Esophagus squamous epithelium (tissue), 5 donors: ENCODE data around the gene INPP5F. TPM values are rescaled to one million over a fixed set of nuclear protein-coding genes. Genes with fewer than 3 reads are reported as not detected.

ENCODE experiments used
- DNase-seq: peaks from one replicate; lab custom pipeline; 2025; lab: John Stamatoyannopoulos, UW
- H3K27ac ChIP-seq, 4 donors: fragments of 200-600 bp; sonication (generic); one replicate each; pipeline ENCODE4 v1.5.1; 2016 to 2019; ENCODE audit warnings: mild to moderate bottlenecking in 1 of 4
- H3K27me3 ChIP-seq, 4 donors: fragments of 200-600 bp; sonication (generic); 1 replicate in 3 of 4; 2 replicates in 1 of 4; pipeline versions ENCODE4 v1.5.1 to v1.6.0; 2017 to 2021; ENCODE audit warnings: antibody characterized with exemption in 1 of 4
- H3K36me3 ChIP-seq, 3 donors: fragments of 200-600 bp; sonication (generic); one replicate each; pipeline ENCODE4 v1.5.1; 2016 to 2019
- H3K4me1 ChIP-seq, 3 donors: fragments of 200-600 bp; sonication (generic); one replicate each; pipeline ENCODE4 v1.5.1; 2017 to 2019
- H3K4me3 ChIP-seq, 4 donors: fragments of 200-600 bp; sonication (generic); 1 replicate in 3 of 4; 2 replicates in 1 of 4; pipeline ENCODE4 v1.5.1; 2016 to 2019; ENCODE audit warnings: mild to moderate bottlenecking in 2 of 4, moderate library complexity in 1 of 4
- H3K9me3 ChIP-seq, 3 donors: fragments of 200-600 bp; sonication (generic); one replicate each; pipeline ENCODE4 v1.5.1; 2016 to 2019
- CTCF ChIP-seq, 6 experiments: fragments of 450-650 bp in 4 of 6; fragments of 200-600 bp in 2 of 6; sonication (generic) in 2 of 6; IDR thresholded peaks; one replicate each; pipeline ENCODE4 v1.5.1; 2016 to 2019; ENCODE audit warnings: antibody characterized with exemption in 6 of 6, mild to moderate bottlenecking in 4 of 6, moderate library complexity in 4 of 6
- POLR2A ChIP-seq, 4 donors: fragments of 450-650 bp; IDR thresholded peaks; one replicate each; pipeline ENCODE4 v1.6.1; 2017; ENCODE audit warnings: antibody characterized with exemption in 4 of 4, mild to moderate bottlenecking in 4 of 4, moderate library complexity in 3 of 4
- WGBS, 2 donors: methylation state at CpG; one replicate each; pipeline ENCODE4 v1.1.5; 2018; 5-methylcytosine and 5-hydroxymethylcytosine counted together
- intact Hi-C: fragments of 100-400 bp; cut with DNase I; formaldehyde crosslinking; loops from one replicate; pipeline ENCODE4 v1.15.0; 2022
- total RNA-seq, 4 donors: library from RNA; depleted of rRNA; stranded (reverse); fragments of >200 nt; gene quantifications; one replicate each; pipeline ENCODE4 v1.1.0, GENCODE V29; 2016
- donor health status: DM: yes; HTN: yes; CAD: no.

Gene INPP5F
- total RNA-seq, 4 donors from 2014 or later = 5.3 to 11.4 (median 9.4) TPM

DNA sequence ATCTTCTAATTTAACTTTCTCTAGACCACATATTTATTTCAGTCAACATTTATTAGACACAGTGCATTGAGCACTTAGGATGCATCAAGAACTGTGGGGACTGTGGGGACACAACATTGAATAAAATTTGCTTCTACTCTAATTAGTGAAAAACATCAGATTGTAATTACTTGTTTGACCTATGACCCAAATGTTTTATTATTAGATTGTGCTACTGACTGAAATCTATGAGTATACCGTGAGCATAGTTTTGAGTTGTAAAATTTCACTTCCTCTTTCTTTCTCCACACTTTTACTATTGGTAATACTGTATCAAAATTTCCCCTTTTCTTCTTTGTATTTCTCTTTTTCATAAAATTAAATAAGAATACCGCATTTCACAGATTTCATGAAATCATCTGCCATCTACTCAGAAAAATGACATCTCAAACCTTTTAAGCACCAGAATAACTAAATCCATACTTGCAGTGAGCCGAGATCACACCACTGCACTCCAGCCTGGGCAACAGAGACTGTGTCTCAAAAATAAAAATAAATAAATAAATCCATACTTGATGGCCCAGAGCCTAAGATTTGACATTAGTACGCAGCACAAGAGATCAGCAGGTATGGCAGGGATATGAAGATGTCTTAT is 25.4 kb upstream of the INPP5F start:
- DNase-seq = no peak
- 77 to 83% methylated on average over 4 of the region's 4 CpGs for WGBS, 2 donors

DNA sequence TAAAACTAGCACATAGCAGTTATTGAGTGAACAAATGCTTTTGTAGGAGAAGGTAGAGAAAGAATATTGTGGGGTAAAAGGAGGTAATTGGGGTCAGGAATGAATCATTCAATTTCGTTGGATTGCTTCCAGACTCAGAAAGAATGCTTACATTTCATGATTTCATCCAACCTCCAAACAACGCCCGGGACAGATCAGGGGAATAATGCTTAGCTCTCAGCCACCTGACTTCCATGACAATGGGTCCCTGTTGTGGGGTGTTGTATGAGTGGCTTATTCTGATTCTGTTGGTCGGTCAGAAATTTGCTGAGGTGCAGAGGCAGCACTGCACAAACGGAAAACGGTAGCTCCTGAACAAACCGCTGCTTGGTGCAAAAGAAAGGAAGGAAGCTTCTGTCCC is 24.0 kb upstream of the INPP5F start:
- Histone ChIP-seq H3K27me3 (no peaks in the 10 kb centered on the region), H3K9me3 (no peaks in the 10 kb centered on the region), H3K27ac (no peak overlapping the region), H3K4me1 (no peaks in the 10 kb centered on the region), H3K36me3 (no peaks in the 10 kb centered on the region), H3K4me3 (no peak overlapping the region)
- WGBS, 2 donors = 44 to 53% methylated on average over 7 of the region's 7 CpGs
- intact Hi-C loops = no loop called here
- TF ChIP-seq CTCF (IDR thresholded peaks at IDR 0.05) = no peak
- TF ChIP-seq POLR2A (IDR thresholded peaks at IDR 0.05) = no peak
- DNase-seq = no peak

More for the DNA sequence above, 25.4 kb upstream of the INPP5F start:
- TF ChIP-seq CTCF (IDR thresholded peaks at IDR 0.05) (no peak), POLR2A (IDR thresholded peaks at IDR 0.05) (no peak)
- Histone ChIP-seq H3K27me3 (no peaks in the 10 kb centered on the region), H3K4me1 (no peaks in the 10 kb centered on the region), H3K9me3 (no peaks in the 10 kb centered on the region), H3K36me3 (no peaks in the 10 kb centered on the region), H3K27ac (no peak overlapping the region), H3K4me3 (no peak overlapping the region)
- intact Hi-C loops = no loop called here

DNA sequence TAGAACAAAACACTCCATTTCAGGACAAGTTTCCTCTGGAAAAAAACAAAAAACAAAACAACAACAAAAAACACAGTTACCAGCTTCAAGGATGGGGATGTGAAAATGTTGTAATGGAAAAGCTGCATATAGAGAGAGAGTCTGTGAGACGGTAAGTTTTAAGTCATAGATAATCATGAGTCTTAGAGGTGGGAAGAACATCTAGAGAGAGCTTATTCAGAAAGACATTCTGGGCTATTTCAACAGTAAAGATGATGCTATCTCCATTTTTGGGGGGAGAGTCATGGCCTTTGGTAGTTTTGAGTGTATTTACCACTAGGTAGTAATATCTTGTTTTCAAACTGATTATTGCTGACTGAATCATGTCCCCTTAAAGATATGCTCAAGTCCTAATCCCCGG is 23.3 kb upstream of the INPP5F start:
- TF ChIP-seq POLR2A (IDR thresholded peaks at IDR 0.05) (no peak), CTCF (IDR thresholded peaks at IDR 0.05) (no peak)
- no peaks in the 10 kb centered on the region for H3K27me3 ChIP-seq
- no peak overlapping the region for H3K4me3 ChIP-seq
- no peaks in the 10 kb centered on the region for H3K4me1 ChIP-seq
- no peak for DNase-seq
- 74 to 82% methylated on average over 2 of the region's 2 CpGs for WGBS, 2 donors
- no peak overlapping the region for H3K27ac ChIP-seq
- intact Hi-C loops = no loop called here
- no peaks in the 10 kb centered on the region for H3K36me3 ChIP-seq
- no peaks in the 10 kb centered on the region for H3K9me3 ChIP-seq

DNA sequence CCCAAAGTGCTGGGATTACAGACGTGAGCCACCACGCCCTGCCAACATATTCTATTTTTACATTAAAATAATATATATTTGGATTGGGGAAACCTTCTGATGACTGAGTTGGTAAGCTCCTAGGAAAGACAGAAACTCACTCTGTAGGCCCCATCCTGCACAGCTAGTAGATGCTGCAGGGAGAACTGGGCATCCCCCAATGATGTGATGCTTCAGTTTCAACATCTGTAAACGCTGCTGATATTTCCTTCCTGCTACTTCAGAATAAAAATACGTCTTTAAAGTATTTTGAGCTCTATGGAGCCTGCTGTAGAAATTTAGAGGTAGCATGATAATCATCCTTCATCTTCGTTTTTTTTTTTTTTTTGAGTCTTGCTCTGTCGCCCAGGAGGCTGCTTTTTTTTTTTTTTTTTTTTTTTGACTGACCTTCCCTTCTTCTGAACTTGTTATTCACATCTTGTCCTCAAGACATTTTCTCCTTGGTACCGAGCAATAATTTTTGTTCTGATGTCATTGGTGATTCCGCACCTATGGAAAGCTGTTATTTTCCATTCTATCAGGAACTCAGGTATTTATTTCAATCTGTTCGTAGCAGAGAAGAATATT is 21.8 kb upstream of the INPP5F start:
- Histone ChIP-seq H3K4me3 (no peak overlapping the region), H3K36me3 (no peaks in the 10 kb centered on the region), H3K4me1 (no peaks in the 10 kb centered on the region), H3K27ac (no peak overlapping the region), H3K27me3 (no peaks in the 10 kb centered on the region), H3K9me3 (no peaks in the 10 kb centered on the region)
- TF ChIP-seq POLR2A (IDR thresholded peaks at IDR 0.05) (no peak), CTCF (IDR thresholded peaks at IDR 0.05) (no peak)
- no peak for DNase-seq
- intact Hi-C loops = no loop called here
- 67 to 75% methylated on average over 9 of the region's 9 CpGs for WGBS, 2 donors

DNA sequence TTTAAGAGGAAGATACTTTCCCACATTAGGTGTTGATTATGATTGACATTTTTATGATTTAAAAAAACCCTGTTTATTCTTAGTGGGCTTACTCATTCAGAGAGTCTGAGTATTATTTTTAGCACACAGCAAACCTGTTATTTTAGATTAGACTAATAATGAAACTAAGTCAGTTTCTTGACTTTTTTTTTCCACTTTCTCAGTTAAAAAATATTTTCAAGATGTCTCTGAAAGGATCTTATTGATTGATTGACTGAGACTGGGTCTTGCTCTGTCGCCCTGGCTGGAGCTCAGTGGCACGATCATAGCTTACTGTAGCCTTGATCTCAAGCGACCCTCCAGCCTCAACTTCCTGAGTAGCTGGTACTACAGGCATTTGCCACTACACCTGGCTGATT is 20.4 kb upstream of the INPP5F start:
- Histone ChIP-seq H3K27ac (no peak overlapping the region), H3K27me3 (no peaks in the 10 kb centered on the region), H3K9me3 (no peaks in the 10 kb centered on the region), H3K36me3 (no peaks in the 10 kb centered on the region), H3K4me3 (no peak overlapping the region), H3K4me1 (no peaks in the 10 kb centered on the region)
- WGBS, 2 donors = 77 to 82% methylated on average over 3 of the region's 3 CpGs
- TF ChIP-seq CTCF (IDR thresholded peaks at IDR 0.05) (no peak), POLR2A (IDR thresholded peaks at IDR 0.05) (no peak)
- no peak for DNase-seq
- intact Hi-C loops = no loop called here
